ENCODE data around the gene APAF1.

APAF1 gene

GRCh38 chr12:98671459-98671858, 26.4 kb downstream of the APAF1 start:
- no peak overlapping the region for H3K4me3 ChIP-seq (ENCODE audit: low read depth, low read length)
- TF ChIP-seq CTCF (IDR thresholded peaks at IDR 0.05; ENCODE audit: low read depth, low read length, missing control alignments), result no peak
- no peak for DNase-seq (ENCODE audit: low read depth)

- no peak overlapping the region for H3K4me3 ChIP-seq (ENCODE audit: low read depth, low read length)
- TF ChIP-seq CTCF (IDR thresholded peaks at IDR 0.05; ENCODE audit: low read depth, low read length, missing control alignments), result no peak
- no peak for DNase-seq (ENCODE audit: low read depth)
Observed at GRCh38 chr12:98674841-98675240, 29.8 kb downstream of the APAF1 start.

GRCh38 chr12:98678236-98678945, 33.3 kb downstream of the APAF1 start:
- no peak overlapping the region for H3K4me3 ChIP-seq (ENCODE audit: low read depth, low read length)
- TF ChIP-seq CTCF (IDR thresholded peaks at IDR 0.05; ENCODE audit: low read depth, low read length, missing control alignments), result no peak
- DNase-seq (ENCODE audit: low read depth), result no peak

GRCh38 chr12:98678946-98679610, 34.0 kb downstream of the APAF1 start:
- no peak for DNase-seq (ENCODE audit: low read depth)
- no peak overlapping the region for H3K4me3 ChIP-seq (ENCODE audit: low read depth, low read length)
- TF ChIP-seq CTCF (IDR thresholded peaks at IDR 0.05; ENCODE audit: low read depth, low read length, missing control alignments), result no peak

- no peak for DNase-seq (ENCODE audit: low read depth)
- no peak for TF ChIP-seq CTCF (IDR thresholded peaks at IDR 0.05; ENCODE audit: low read depth, low read length, missing control alignments)
- no peak overlapping the region for H3K4me3 ChIP-seq (ENCODE audit: low read depth, low read length)
Observed at GRCh38 chr12:98679611-98680005, 34.5 kb downstream of the APAF1 start.

- H3K4me3 ChIP-seq (ENCODE audit: low read depth, low read length), result no peak overlapping the region
- DNase-seq (ENCODE audit: low read depth), result no peak
- no peak for TF ChIP-seq CTCF (IDR thresholded peaks at IDR 0.05; ENCODE audit: low read depth, low read length, missing control alignments)
Observed at GRCh38 chr12:98684199-98684598, 39.1 kb downstream of the APAF1 start.

GRCh38 chr12:98686603-98687002, 41.5 kb downstream of the APAF1 start:
- no peak for TF ChIP-seq CTCF (IDR thresholded peaks at IDR 0.05; ENCODE audit: low read depth, low read length, missing control alignments)
- DNase-seq (ENCODE audit: low read depth), result no peak
- no peak overlapping the region for H3K4me3 ChIP-seq (ENCODE audit: low read depth, low read length)
